Measurements from ENCODE around the gene PRSS22.

Gene PRSS22

DNA sequence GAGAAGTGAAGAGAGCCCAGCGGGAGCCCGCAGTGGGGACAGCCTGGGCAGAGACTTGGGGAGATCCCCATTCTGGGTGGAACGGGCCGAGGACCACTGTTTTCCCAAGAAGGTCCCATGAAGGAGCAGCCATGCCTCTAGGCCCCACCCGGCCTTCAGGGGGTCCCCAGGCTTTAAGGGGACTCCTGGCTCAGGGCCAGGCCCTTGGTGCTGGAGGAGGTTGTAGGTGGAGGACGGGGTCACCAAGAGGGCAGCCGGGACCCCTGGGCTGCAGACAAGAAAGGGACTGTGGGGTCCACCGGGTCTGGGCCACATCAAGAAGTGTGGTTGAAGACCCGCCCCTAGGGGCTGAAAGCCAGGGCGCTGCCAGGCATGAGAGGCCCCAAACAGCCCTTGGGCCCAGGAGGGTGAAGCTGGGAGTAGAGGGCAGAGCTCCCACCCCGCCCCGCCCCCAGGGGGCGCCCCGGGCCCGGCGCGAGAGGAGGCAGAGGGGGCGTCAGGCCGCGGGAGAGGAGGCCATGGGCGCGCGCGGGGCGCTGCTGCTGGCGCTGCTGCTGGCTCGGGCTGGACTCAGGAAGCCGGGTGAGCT, 41.1 kb downstream of the PRSS22 start, which contains the start of gene PRSS21:
PRSS21 (plus strand) TSS at position 487 of the 589 bp plus-strand sequence; CDS start at position 519, 32 bp downstream.
- DNase-seq (ENCODE audit: low read depth in 2 of 2, low spot score in 1 of 2): no peak

- DNase-seq (ENCODE audit: low read depth in 2 of 2, low spot score in 1 of 2): no peak
Measured at GRCh38 chr16:2815299-2815771, 42.6 kb downstream of the PRSS22 start.

- no peak for DNase-seq (ENCODE audit: low read depth in 2 of 2, low spot score in 1 of 2)
Measured at GRCh38 chr16:2814551-2815298, 43.2 kb downstream of the PRSS22 start.

- DNase-seq (ENCODE audit: low read depth in 2 of 2, low spot score in 1 of 2): no peak
Measured at GRCh38 chr16:2813771-2814221, 44.2 kb downstream of the PRSS22 start.

DNA sequence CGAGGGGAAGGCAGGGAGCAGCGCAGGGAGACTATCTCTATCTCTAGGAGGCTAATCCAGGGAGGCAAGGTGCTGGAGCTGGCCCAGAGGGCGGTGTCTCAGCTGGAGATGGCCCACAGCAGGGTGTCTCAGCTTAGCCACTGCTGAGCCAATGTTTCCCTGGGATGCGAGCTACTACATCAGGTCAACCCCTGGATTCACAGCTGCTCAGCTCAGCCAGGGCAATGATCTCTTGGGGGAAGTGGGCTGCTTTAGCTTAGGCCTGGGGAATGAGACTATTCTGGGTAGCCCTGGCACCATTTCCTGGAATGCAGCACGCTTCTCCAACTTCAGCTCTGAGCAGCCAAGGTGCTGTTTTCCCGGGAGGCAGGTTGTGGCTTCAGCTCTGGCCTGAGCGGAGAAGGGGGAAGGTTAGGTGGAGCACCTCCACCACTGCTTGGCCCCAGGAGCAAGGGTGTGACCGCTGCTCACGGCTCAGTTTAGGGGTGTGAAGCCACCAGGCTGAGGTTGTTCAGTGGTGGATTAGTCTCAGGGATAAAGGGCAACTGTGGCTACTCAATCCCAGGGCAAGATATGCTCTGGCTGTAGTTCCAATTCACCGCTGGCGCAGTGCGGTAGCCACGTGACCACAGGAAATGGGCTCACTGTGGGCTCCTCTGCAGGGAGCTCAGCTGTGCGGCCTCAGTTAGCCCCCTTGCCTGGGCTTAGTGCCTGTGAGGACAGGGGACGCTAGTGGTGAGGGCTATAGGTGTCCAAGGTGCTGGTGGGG, 46.1 kb downstream of the PRSS22 start:
- no peak for DNase-seq (ENCODE audit: low read depth in 2 of 2, low spot score in 1 of 2)

GRCh38 chr16:2810651-2811050, 47.3 kb downstream of the PRSS22 start:
- no peak for DNase-seq (ENCODE audit: low read depth in 2 of 2, low spot score in 1 of 2)

- no peak for DNase-seq (ENCODE audit: low read depth in 2 of 2, low spot score in 1 of 2)
Measured at GRCh38 chr16:2809149-2809760, 48.7 kb downstream of the PRSS22 start.

DNA sequence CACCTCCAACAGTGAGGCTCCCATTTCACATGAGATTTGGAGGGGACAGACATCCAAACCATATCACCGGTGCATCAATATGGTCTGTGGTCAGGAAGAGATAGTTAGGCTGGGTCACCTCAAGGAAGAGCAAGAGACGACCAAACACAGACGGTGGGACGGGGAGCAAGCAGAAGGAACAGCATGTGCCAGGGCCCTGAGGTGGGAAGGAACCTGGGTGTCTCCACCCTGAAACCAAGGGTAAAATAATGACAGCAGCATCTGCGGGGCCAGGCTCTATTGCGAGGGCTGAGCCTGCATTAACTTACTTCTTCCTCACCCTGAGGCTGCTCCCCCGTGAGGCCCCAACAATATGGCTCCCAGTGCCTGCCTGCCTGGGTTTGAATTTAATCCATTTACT, 49.8 kb downstream of the PRSS22 start:
- DNase-seq (ENCODE audit: low read depth in 2 of 2, low spot score in 1 of 2): no peak

DNA sequence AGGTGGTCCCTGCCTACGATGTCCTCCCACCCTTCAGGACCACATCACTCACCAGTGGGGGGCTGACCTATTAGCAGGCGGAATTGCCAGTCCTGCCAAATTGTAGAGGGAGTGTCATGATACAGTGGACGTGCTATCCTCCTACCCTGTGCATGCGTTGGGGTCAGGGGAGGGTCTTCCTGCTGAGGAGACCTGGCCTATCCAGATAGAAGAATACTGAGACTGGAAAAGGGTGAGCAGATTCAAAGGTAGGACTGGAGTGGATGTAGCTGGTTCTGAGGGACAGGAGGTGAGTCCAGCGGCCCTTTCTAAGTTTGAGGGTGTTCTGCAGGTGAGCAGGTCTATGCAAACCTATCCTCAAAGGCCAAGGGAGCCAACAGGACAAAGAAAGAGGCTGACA, 51.7 kb downstream of the PRSS22 start:
- DNase-seq (ENCODE audit: low read depth in 2 of 2, low spot score in 1 of 2): no peak

DNA sequence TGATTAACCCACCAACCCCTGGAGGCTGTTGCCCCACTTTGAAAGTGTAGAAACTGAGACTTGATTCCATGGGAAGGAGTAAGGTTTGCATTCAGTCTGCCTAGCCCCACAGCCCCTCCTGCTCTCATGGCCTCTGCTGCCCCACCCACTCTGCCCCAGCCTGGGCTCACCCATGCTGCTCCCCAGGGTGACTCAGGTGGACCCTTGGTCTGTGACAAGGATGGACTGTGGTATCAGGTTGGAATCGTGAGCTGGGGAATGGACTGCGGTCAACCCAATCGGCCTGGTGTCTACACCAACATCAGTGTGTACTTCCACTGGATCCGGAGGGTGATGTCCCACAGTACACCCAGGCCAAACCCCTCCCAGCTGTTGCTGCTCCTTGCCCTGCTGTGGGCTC, 53.2 kb downstream of the PRSS22 start:
- no peak for DNase-seq (ENCODE audit: low read depth in 2 of 2, low spot score in 1 of 2)

DNA sequence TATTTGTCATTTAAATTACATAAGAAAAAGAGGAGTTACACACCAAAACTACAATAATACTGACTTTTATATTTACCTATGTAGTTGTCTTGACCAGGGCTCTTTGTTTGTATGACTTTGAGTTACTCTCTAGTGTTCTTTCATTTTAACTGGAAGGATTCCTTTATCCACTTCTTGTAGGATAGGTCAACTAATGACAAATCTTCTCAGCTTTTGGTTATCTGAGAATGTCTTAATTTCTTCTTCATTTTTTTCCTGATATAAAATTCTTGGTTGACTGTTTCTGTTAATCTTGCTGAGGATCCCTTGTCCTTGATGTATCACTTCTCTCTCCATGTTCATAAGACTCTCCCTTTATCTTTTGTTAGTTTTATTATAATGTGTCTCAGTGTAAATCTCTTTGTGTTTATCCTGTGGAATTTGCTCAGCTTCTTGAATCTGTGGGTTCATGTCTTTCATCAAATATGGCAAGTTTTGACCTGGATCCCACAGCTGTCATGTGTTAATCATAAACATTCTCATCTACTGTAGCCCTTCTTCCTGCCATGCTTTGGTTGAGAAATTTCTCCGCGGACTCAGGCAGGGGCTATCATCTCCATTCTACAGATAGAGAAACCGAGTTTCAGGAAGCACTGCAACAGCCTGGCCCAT, 54.3 kb downstream of the PRSS22 start:
- DNase-seq (ENCODE audit: low read depth in 2 of 2, low spot score in 1 of 2): no peak

Measured in stimulated activated CD8-positive, alpha-beta memory T cell treated with anti-CD3 and anti-CD28 coated beads, Interleukin-4, amount 100 ng/mL, for 1 hour (primary cell).